Measurements from ENCODE around the gene TEX28.

DNA sequence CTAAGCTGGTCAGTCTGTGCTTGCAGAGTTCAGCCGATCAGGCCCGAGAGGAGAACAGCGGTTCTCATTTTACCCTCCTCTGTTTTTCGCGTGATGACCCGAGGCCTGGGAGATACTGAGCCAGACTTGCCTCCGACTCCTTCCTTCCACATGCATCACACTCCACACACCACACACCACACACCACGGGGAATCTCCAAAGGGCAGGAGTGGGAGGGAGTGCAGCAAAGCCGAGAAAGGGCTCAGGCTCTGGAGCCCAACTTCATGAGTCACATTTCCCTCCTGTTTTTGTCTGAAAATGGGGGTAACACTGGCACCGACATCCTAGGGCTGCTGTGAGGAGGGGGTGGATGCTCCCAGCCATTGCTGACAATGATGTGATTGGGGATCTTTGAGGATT, 39.6 kb upstream of the TEX28 start:
- TF ChIP-seq, protein P1, sequence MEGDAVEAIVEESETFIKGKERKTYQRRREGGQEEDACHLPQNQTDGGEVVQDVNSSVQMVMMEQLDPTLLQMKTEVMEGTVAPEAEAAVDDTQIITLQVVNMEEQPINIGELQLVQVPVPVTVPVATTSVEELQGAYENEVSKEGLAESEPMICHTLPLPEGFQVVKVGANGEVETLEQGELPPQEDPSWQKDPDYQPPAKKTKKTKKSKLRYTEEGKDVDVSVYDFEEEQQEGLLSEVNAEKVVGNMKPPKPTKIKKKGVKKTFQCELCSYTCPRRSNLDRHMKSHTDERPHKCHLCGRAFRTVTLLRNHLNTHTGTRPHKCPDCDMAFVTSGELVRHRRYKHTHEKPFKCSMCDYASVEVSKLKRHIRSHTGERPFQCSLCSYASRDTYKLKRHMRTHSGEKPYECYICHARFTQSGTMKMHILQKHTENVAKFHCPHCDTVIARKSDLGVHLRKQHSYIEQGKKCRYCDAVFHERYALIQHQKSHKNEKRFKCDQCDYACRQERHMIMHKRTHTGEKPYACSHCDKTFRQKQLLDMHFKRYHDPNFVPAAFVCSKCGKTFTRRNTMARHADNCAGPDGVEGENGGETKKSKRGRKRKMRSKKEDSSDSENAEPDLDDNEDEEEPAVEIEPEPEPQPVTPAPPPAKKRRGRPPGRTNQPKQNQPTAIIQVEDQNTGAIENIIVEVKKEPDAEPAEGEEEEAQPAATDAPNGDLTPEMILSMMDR (IDR thresholded peaks at IDR 0.05; ENCODE audit: low read depth, low read length): no peak
- no peak for TF ChIP-seq EZH2phosphoT487 (IDR thresholded peaks at IDR 0.05; ENCODE audit: low read depth)

Measured in OCI-LY3 (cell line).